ENCODE measurements around the gene FBRS.

The FBRS gene

GRCh38 chr16:30691907-30692306 is 33.7 kb downstream of the FBRS start:
- TF ChIP-seq MAX (IDR thresholded peaks at IDR 0.05) (no peak), REST (IDR thresholded peaks at IDR 0.05; ENCODE audit: low read depth) (no peak), FOXM1 (IDR thresholded peaks at IDR 0.05; ENCODE audit: borderline replicate concordance, low read depth) (no peak), EGR1 (IDR thresholded peaks at IDR 0.05) (no peak)

- TF ChIP-seq EGR1 (IDR thresholded peaks at IDR 0.05) = no peak
Measured at GRCh38 chr16:30692396-30693064, 34.3 kb downstream of the FBRS start.

- no peak for TF ChIP-seq NFIC (IDR thresholded peaks at IDR 0.05)
Measured at GRCh38 chr16:30694926-30695693, 36.9 kb downstream of the FBRS start.

- peak; percentile 63 for TF ChIP-seq CREB1 (IDR thresholded peaks at IDR 0.05; ENCODE audit: low read depth)
- no peak for TF ChIP-seq TAF1 (IDR thresholded peaks at IDR 0.05; ENCODE audit: low read depth)
Measured at GRCh38 chr16:30697264-30698138, 39.3 kb downstream of the FBRS start.

GRCh38 chr16:30698139-30698815 is 40.0 kb downstream of the FBRS start:
- TF ChIP-seq NFIC (IDR thresholded peaks at IDR 0.05) (no peak), CREB1 (IDR thresholded peaks at IDR 0.05; ENCODE audit: low read depth) (no peak), ZBTB7A (IDR thresholded peaks at IDR 0.05; ENCODE audit: low read depth) (0 out of 2 replicates have a peak, but pooled peaks have one; percentile 28), CEBPB (IDR thresholded peaks at IDR 0.05) (no peak; the same call in 1 of the 2 replicates), TEAD4 (IDR thresholded peaks at IDR 0.05) (0 out of 2 replicates have a peak, but pooled peaks have one; percentile 11), REST (IDR thresholded peaks at IDR 0.05; ENCODE audit: low read depth) (no peak), RAD21 (IDR thresholded peaks at IDR 0.05; ENCODE audit: low read depth) (no peak), FOXM1 (IDR thresholded peaks at IDR 0.05; ENCODE audit: borderline replicate concordance, low read depth) (no peak), YY1 (IDR thresholded peaks at IDR 0.05; ENCODE audit: low read depth) (peak; percentile 95), EP300 (IDR thresholded peaks at IDR 0.05; ENCODE audit: borderline replicate concordance) (0 out of 2 replicates have a peak, but pooled peaks have one; percentile 33), USF1 (IDR thresholded peaks at IDR 0.05) (no peak), TAF1 (IDR thresholded peaks at IDR 0.05; ENCODE audit: low read depth) (peak; percentile 63), TCF12 (IDR thresholded peaks at IDR 0.05; ENCODE audit: low read depth) (peak; percentile 61), MAX (IDR thresholded peaks at IDR 0.05) (peak; percentile 62), EGR1 (IDR thresholded peaks at IDR 0.05) (peak; percentile 60)

Measured in Ishikawa (cell line).